Suprapubic skin (tissue), 4 donors: ENCODE results near the gene DAD1. TPM values are rescaled to one million over a fixed set of nuclear protein-coding genes. Genes with fewer than 3 reads are reported as not detected.
A peak's percentile ranks its signal among the peaks of the same experiment; 100 is the strongest.
"Not testable (repeated sequence)": the region's sequence is repeated elsewhere in the genome, so short reads cannot be mapped to it uniquely, and the experiment has no call there.

Source experiments
- DNase-seq, 2 donors: peaks; one replicate each; pipeline ENCODE4 v3.0.0-alpha.2; 2019; ENCODE audit warnings: low spot score in 2 of 2
- H3K27ac ChIP-seq: fragments of 200-600 bp; sonication (generic); one replicate; pipeline ENCODE4 v1.5.1; 2019
- H3K27me3 ChIP-seq: fragments of 200-600 bp; sonication (generic); one replicate; pipeline ENCODE4 v1.5.1; 2019
- H3K36me3 ChIP-seq: fragments of 200-600 bp; sonication (generic); one replicate; pipeline ENCODE4 v1.5.1; 2019
- H3K4me1 ChIP-seq: fragments of 200-600 bp; sonication (generic); one replicate; pipeline ENCODE4 v1.5.1; 2019
- H3K4me3 ChIP-seq: fragments of 200-600 bp; sonication (generic); one replicate; pipeline ENCODE4 v1.5.1; 2019; ENCODE audit warnings: mild to moderate bottlenecking
- H3K9me3 ChIP-seq: fragments of 200-600 bp; sonication (generic); one replicate; pipeline ENCODE4 v1.5.1; 2019
- EP300 ChIP-seq: sonication (generic); formaldehyde crosslinking; IDR thresholded peaks from one replicate; pipeline ENCODE4 v1.6.1; 2017; ENCODE audit warnings: antibody characterized with exemption
- POLR2A ChIP-seq, 2 donors: fragments of 450-650 bp; IDR thresholded peaks; one replicate each; pipeline ENCODE4 v1.6.1; 2017; ENCODE audit warnings: antibody characterized with exemption in 2 of 2, mild to moderate bottlenecking in 2 of 2, moderate library complexity in 2 of 2
- POLR2AphosphoS5 ChIP-seq, 3 donors: sonication (generic); formaldehyde crosslinking; IDR thresholded peaks; one replicate each; pipeline ENCODE4 v1.6.1; 2017; ENCODE audit warnings: antibody characterized with exemption in 3 of 3
- WGBS: methylation state at CpG from one replicate; pipeline ENCODE4 v1.1.5; 2018; 5-methylcytosine and 5-hydroxymethylcytosine counted together
- total RNA-seq, 4 donors: library from RNA; depleted of rRNA; stranded (reverse); fragments of >200 nt; gene quantifications; one replicate each; pipeline ENCODE4 v1.1.0, GENCODE V29; 2016
- TF ChIP-seq, protein P1 (sequence below), 2 donors: fragments of 200-600 bp in 1 of 2; fragments of 450-650 bp in 1 of 2; sonication (generic) in 1 of 2; IDR thresholded peaks; one replicate each; pipeline ENCODE4 v1.5.1; 2016 to 2019; ENCODE audit warnings: antibody characterized with exemption in 2 of 2, mild to moderate bottlenecking in 1 of 2, moderate library complexity in 1 of 2

DAD1 gene
- total RNA-seq, result 100 to 1,000 TPM; 110 to 212 (median 187) TPM

DNA sequence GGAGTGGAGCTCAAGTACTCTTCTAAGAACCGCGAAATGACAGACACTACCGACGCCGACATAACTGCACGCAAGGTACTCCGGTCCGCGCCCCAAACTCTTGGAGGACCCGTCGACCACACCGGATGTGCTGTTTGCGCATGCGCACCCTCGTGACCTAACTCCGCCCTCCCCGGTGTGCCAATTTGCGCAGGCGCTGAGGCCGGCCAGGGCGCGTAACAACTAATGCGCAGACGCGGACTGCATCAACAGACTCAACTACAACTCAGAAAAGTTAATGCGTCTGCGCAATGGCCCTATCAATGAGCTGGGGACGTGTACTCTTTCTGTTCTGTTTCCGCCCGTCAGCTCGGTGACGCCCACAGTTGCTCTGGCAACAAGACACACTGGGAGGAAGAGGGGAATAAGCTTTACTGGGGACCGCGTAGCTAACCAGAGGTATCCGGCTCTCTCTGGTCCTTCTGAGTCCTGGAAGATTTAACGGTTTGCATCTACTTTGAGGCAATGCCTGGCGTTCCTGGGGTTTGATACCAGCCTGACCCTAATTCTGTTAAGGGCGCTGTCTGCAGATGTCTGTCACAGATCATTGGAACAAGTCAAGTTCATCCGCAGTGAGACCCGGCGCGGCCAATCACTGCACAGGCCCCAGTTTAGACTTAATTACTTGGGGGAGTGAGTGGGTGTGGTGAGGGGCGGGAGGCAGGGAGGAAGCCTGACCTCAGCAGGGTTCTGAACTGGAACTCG is at the start of gene DAD1:
Gene DAD1 (minus strand): TSS at position 129 of the 744 bp plus-strand sequence. CDS start 67 bp downstream, at position 62.
- no peaks in the 10 kb centered on the region for H3K9me3 ChIP-seq
- peak within 1 kb of the TSS; percentile 92 for H3K27ac ChIP-seq
- no peaks in the 10 kb centered on the region for H3K27me3 ChIP-seq
- peak; percentile 99 to 100 for DNase-seq
- peak within 1 kb of the TSS; percentile 77 for H3K4me3 ChIP-seq
- no peaks in the 10 kb centered on the region for H3K36me3 ChIP-seq
- WGBS, result 0% methylated on average over 16 of the region's 44 CpGs
- TF ChIP-seq POLR2A (IDR thresholded peaks at IDR 0.05), result peak in 1 of 2 donors; percentile 85
- TF ChIP-seq, protein P1, sequence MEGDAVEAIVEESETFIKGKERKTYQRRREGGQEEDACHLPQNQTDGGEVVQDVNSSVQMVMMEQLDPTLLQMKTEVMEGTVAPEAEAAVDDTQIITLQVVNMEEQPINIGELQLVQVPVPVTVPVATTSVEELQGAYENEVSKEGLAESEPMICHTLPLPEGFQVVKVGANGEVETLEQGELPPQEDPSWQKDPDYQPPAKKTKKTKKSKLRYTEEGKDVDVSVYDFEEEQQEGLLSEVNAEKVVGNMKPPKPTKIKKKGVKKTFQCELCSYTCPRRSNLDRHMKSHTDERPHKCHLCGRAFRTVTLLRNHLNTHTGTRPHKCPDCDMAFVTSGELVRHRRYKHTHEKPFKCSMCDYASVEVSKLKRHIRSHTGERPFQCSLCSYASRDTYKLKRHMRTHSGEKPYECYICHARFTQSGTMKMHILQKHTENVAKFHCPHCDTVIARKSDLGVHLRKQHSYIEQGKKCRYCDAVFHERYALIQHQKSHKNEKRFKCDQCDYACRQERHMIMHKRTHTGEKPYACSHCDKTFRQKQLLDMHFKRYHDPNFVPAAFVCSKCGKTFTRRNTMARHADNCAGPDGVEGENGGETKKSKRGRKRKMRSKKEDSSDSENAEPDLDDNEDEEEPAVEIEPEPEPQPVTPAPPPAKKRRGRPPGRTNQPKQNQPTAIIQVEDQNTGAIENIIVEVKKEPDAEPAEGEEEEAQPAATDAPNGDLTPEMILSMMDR (IDR thresholded peaks at IDR 0.05), result no peak
- peak in 2 of 3 donors; percentile 12 to 51 for TF ChIP-seq POLR2AphosphoS5 (IDR thresholded peaks at IDR 0.05)
- H3K4me1 ChIP-seq, result peaks cover 35% of the 10 kb centered on the region

- WGBS, result 44% methylated on average over 1 of the region's 1 CpG
- H3K4me3 ChIP-seq, H3K9me3 ChIP-seq: not testable (repeated sequence)
Measured at GRCh38 chr14:22635980-22636379, 47.0 kb upstream of the DAD1 start.

GRCh38 chr14:22634233-22634900 is 45.3 kb upstream of the DAD1 start:
- Histone ChIP-seq H3K9me3 (no peaks in the 10 kb centered on the region), H3K36me3 (no peaks in the 10 kb centered on the region), H3K4me3 (no peak overlapping the region), H3K27ac (no peak overlapping the region), H3K4me1 (no peaks in the 10 kb centered on the region), H3K27me3 (no peaks in the 10 kb centered on the region)
- WGBS, result 85% methylated on average over 8 of the region's 8 CpGs
- DNase-seq, result no peak
- TF ChIP-seq POLR2AphosphoS5 (IDR thresholded peaks at IDR 0.05) (no peak), EP300 (no peak), POLR2A (IDR thresholded peaks at IDR 0.05) (no peak)
- TF ChIP-seq, protein P1 (IDR thresholded peaks at IDR 0.05), result no peak

More at GRCh38 chr14:22635980-22636379, 47.0 kb upstream of the DAD1 start:
- H3K36me3 ChIP-seq, H3K4me1 ChIP-seq, DNase-seq, H3K27ac ChIP-seq, H3K27me3 ChIP-seq: not testable (repeated sequence)

DNA sequence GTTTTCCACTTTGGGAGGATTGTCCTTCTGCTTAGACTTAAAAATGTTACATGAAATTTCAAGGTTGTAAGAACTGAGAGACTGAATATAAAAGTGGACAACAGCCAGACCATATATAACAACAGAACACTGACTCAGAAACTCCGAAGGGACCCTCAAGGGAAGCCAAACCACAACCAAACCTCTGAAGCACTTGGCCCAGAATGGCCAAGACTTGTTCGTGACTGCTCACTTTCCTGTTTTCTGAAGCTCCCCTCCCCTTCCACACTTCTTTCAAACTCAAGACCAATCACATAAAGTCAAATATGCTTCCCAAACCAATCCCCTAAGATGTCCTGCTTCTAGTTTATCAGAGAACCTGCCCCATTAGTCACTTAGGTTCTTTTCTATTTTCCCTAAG is 41.5 kb upstream of the DAD1 start:
- no peak overlapping the region for H3K4me3 ChIP-seq
- no peaks in the 10 kb centered on the region for H3K27me3 ChIP-seq
- no peaks in the 10 kb centered on the region for H3K9me3 ChIP-seq
- no peak overlapping the region for H3K27ac ChIP-seq
- WGBS, result 54% methylated on average over 2 of the region's 2 CpGs
- no peaks in the 10 kb centered on the region for H3K36me3 ChIP-seq
- TF ChIP-seq POLR2A (IDR thresholded peaks at IDR 0.05), result no peak
- H3K4me1 ChIP-seq, result no peaks in the 10 kb centered on the region
- DNase-seq, result no peak

GRCh38 chr14:22630066-22630465 is 41.0 kb upstream of the DAD1 start:
- H3K9me3 ChIP-seq, result no peaks in the 10 kb centered on the region
- no peak for DNase-seq
- H3K36me3 ChIP-seq, result no peaks in the 10 kb centered on the region
- H3K4me1 ChIP-seq, result no peaks in the 10 kb centered on the region
- TF ChIP-seq, protein P1 (IDR thresholded peaks at IDR 0.05), result no peak
- no peak for TF ChIP-seq POLR2A (IDR thresholded peaks at IDR 0.05)
- no peak for TF ChIP-seq EP300
- H3K27me3 ChIP-seq, result no peaks in the 10 kb centered on the region
- no peak overlapping the region for H3K27ac ChIP-seq
- H3K4me3 ChIP-seq, result no peak overlapping the region
- 87% methylated on average over 3 of the region's 3 CpGs for WGBS

- DNase-seq, result no peak
- no peak overlapping the region for H3K27ac ChIP-seq
- H3K36me3 ChIP-seq, result no peaks in the 10 kb centered on the region
- H3K4me3 ChIP-seq, result no peak overlapping the region
- TF ChIP-seq POLR2A (IDR thresholded peaks at IDR 0.05) (no peak), POLR2AphosphoS5 (IDR thresholded peaks at IDR 0.05) (no peak), EP300 (no peak)
- TF ChIP-seq, protein P1 (IDR thresholded peaks at IDR 0.05), result no peak
- H3K9me3 ChIP-seq, result no peaks in the 10 kb centered on the region
- no peaks in the 10 kb centered on the region for H3K27me3 ChIP-seq
- 60% methylated on average over 5 of the region's 5 CpGs for WGBS
- H3K4me1 ChIP-seq, result no peaks in the 10 kb centered on the region
Measured at GRCh38 chr14:22629361-22629760, 40.3 kb upstream of the DAD1 start.
